NCI-H345 treated with DMSO at 0.1 percent for 48 hours (cell line): Measurements from ENCODE around the gene PRCP.

Experiments
- DNase-seq: peaks from one replicate; lab custom pipeline; 2025; ENCODE audit not compliant: unreplicated experiment; lab: John Stamatoyannopoulos, UW

The PRCP gene

GRCh38 chr11:82831364-82831763, 68.9 kb downstream of the PRCP start:
- DNase-seq = no peak

- DNase-seq = no peak
Measured at GRCh38 chr11:82830746-82831145, 69.5 kb downstream of the PRCP start.

- no peak for DNase-seq
Measured at GRCh38 chr11:82829101-82829500, 71.1 kb downstream of the PRCP start.

DNA sequence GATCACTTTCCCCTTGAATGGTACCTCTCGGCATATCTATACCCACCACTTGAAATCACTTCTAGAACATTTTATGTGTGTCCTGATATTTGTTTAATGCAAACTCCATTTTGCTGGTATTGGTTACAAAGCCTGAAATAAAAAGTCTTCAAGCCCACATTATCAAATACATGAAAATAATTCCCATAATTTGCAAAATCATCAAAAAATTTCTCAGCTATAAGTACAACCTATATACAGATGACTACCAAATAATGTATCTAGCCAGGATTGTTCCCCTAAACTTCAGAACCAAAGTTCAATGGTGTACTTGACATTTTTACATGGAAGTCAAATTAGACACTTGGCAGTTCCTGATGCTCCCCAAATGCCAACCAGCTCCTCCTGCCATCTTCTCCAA, 71.8 kb downstream of the PRCP start:
- DNase-seq = no peak

DNA sequence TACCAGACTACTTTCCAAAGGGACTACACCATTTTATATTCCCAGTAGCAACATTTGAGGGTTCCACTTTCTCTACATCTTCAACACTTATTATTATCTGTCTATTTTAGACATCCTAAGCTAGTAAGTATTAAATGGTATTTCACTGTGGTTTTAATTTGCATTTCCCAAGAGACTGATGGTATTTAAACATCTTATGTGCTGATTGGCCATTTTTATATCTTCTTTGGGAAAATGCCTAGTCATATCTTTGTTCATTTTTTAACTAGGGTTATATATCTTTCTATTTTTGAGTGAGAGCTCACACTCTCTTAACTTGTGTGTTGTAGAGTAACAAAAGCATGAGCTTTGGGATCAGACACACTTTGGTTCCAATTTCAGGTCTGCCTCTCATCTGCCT, 73.7 kb downstream of the PRCP start:
- no peak for DNase-seq

DNA sequence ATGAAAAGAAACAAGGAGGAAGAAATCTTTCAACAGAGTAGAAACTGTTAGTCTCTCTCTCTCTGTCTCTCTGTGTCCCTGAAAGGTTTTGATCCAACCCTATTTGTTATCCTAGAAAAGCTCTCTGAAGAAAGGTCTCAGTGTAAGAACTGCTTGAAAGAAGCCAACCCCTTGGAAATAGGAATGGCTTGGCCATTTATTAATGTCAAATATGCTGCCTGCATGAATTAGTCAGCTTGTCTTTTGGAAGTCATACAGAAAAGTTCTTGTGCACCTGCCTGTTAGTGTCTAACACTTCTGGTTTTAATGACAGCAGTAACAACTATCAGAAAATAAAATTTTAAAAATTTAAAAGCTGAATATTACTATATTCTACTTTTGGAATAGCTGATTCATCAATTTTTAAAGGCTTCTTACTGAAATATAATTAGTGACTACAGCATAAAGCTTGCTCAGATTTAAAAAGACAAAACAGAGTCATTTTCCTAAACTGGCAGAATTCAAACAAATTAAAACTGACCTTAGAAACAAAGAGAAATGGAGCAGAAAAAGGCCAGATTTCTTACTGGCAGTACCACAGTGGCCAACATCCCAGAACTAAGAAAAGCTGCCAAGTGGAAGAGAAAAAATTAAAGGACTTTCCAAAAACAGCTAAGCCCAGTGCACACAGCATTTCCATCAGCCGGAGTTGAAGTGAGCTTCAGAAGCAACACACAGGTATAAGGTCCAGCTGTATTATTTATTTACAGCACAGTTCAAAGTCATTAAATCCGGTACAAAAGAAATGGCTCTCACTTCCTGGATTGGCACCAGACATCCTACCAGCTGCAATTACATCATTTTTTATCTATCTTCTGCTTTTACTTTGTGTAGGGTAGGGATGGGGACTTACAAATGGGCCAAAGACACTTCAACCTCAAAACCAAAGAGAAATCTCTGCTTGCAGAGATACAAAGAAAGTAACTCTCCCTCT, 76.3 kb downstream of the PRCP start:
- DNase-seq = no peak

GRCh38 chr11:82818409-82819043, 81.7 kb downstream of the PRCP start:
- no peak for DNase-seq

GRCh38 chr11:82815406-82815805, 84.8 kb downstream of the PRCP start:
- no peak for DNase-seq

DNA sequence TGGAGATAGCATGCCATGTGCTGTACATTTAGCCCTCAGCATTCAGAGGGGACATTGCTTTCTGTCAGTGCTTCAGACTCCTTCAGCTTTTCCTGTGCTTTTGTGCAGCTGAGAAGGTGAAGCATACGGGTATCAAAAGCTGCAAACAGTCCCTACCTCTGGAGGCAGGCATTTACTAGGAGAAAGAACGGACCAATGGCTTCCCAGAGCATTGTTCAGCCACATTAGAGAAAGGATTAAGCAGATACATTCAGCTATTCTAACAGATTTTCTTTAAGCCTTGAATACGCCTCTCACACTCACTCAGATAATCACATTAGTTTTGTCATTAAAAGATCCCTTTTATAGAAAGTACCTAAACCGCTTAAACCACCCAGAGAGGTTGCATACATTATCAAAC, 85.9 kb downstream of the PRCP start:
- DNase-seq = no peak

GRCh38 chr11:82811369-82811768, 88.9 kb downstream of the PRCP start:
- DNase-seq = no peak

- no peak for DNase-seq
Measured at GRCh38 chr11:82810738-82811137, 89.5 kb downstream of the PRCP start.

- no peak for DNase-seq
Measured at GRCh38 chr11:82810326-82810725, 89.9 kb downstream of the PRCP start.

DNA sequence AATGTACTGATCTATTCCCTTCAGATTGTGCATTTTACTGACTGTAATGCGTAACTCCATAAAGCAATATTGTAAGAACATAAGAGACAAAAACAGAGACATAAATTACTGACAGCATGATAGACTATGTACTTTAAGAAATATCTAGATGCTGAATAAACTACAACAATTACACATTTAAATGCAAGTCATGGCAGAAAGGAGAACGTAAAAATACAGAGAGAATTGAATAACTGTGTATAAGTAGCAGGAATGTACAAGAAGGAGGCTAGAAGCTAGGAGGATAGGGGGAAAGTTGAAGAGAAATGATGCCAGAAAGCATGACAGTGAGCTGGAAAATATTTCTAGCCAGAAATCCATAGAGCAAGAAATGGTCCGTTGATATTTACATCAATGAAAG, 92.6 kb downstream of the PRCP start:
- DNase-seq = no peak

- no peak for DNase-seq
Measured at GRCh38 chr11:82802710-82803109, 97.5 kb downstream of the PRCP start.

GRCh38 chr11:82796998-82797961, 103.0 kb downstream of the PRCP start:
- no peak for DNase-seq

GRCh38 chr11:82794490-82794889, 105.7 kb downstream of the PRCP start:
- DNase-seq = no peak

DNA sequence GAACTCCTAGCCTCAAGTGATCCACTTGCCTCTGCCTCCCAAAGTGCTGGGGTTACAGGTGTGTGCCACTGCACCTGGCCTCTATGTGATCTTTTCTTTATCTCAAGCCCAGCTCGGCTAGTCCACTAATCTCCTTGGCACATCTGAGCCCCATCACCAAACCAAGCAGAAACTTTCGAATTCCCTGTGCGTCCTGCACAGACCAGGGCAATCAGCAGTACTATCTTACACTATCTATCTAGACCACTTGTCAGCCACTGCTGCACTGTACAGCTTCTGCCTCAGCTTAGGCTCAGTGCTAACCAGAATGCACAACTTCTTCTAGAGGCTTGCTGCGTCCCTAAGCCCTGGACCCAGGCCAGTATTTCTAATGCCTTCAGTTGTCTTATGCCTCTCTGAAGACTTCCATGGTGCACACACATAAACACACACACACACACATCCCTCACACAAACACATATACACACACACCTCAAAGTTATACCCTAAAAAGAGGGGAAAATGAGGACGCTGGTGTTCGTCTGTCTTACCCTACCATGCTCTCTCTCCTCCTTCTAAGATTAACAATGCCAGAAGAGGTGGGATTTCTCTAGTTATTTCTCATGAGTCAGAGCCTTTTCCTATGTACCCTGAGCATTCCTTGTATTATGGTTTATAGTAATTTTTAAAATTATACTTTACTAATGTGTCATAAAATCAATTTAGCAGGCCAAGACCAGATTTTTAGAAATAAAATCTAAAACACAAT, 107.2 kb downstream of the PRCP start:
- no peak for DNase-seq

DNA sequence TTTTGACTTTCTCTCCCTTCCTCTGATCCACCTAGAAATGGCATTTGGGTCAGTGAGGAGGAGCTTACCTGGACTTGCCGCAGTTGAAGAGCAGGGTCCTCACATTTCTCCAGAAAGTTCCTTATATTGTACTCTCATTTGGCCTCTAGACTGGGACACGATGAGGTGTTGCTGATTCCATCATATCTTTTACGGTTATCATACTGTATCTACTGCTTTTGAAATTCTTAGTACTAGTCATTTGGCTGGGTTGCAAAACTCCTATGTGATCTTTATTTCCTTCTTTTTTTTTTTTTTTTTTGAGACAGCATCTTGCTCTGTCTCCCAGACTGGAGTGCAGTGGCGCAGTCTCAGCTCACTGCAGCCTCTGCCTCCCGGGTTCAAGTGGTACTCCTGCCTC, 107.9 kb downstream of the PRCP start:
- DNase-seq = no peak

GRCh38 chr11:82791779-82792178, 108.5 kb downstream of the PRCP start:
- no peak for DNase-seq

GRCh38 chr11:82790723-82791484, 109.3 kb downstream of the PRCP start:
- no peak for DNase-seq
